COR-L47 (cell line): ENCODE data around the gene ITGB6.
"Not testable (repeated sequence)": the region's sequence is repeated elsewhere in the genome, so short reads cannot be mapped to it uniquely, and the experiment has no call there.

ENCODE experiments used
- DNase-seq: peaks from one replicate; lab custom pipeline; 2025; lab: John Stamatoyannopoulos, UW

The ITGB6 gene

GRCh38 chr2:160139991-160140390, 60.1 kb downstream of the ITGB6 start:
- DNase-seq = no peak

GRCh38 chr2:160139350-160139749, 60.7 kb downstream of the ITGB6 start:
- DNase-seq = no peak

- DNase-seq = no peak
Measured at GRCh38 chr2:160138406-160138805, 61.7 kb downstream of the ITGB6 start.

- no peak for DNase-seq
Measured at GRCh38 chr2:160137464-160137863, 62.6 kb downstream of the ITGB6 start.

- no peak for DNase-seq
Measured at GRCh38 chr2:160132761-160133160, 67.3 kb downstream of the ITGB6 start.

- no peak for DNase-seq
Measured at GRCh38 chr2:160126756-160127155, 73.3 kb downstream of the ITGB6 start.

GRCh38 chr2:160126315-160126714, 73.8 kb downstream of the ITGB6 start:
- DNase-seq = no peak

- DNase-seq = no peak
Measured at GRCh38 chr2:160125828-160126227, 74.2 kb downstream of the ITGB6 start.

GRCh38 chr2:160125366-160125765, 74.7 kb downstream of the ITGB6 start:
- DNase-seq = no peak

- DNase-seq = no peak
Measured at GRCh38 chr2:160124571-160124970, 75.5 kb downstream of the ITGB6 start.

- DNase-seq = not testable (repeated sequence)
Measured at GRCh38 chr2:160114721-160115120, 85.4 kb downstream of the ITGB6 start.

- DNase-seq = no peak
Measured at GRCh38 chr2:160114020-160114419, 86.1 kb downstream of the ITGB6 start.

GRCh38 chr2:160111951-160112798, 87.9 kb downstream of the ITGB6 start:
- DNase-seq = no peak

GRCh38 chr2:160110674-160111239, 89.3 kb downstream of the ITGB6 start:
- DNase-seq = peak; percentile 51

- DNase-seq = peak; percentile 31
Measured at GRCh38 chr2:160109939-160110673, 90.0 kb downstream of the ITGB6 start.

- no peak for DNase-seq
Measured at GRCh38 chr2:160109243-160109642, 90.8 kb downstream of the ITGB6 start.

GRCh38 chr2:160108646-160109045, 91.4 kb downstream of the ITGB6 start:
- DNase-seq = no peak

GRCh38 chr2:160105366-160105765, 94.7 kb downstream of the ITGB6 start:
- DNase-seq = no peak

GRCh38 chr2:160104115-160104514, 96.0 kb downstream of the ITGB6 start:
- DNase-seq = no peak

- no peak for DNase-seq
Measured at GRCh38 chr2:160097326-160097725, 102.7 kb downstream of the ITGB6 start.

GRCh38 chr2:160096409-160096808, 103.7 kb downstream of the ITGB6 start:
- DNase-seq = no peak

GRCh38 chr2:160092445-160092844, 107.6 kb downstream of the ITGB6 start:
- DNase-seq = no peak

GRCh38 chr2:160091381-160091780, 108.7 kb downstream of the ITGB6 start:
- DNase-seq = no peak
